Brain microvascular endothelial cell (primary cell): Measurements from ENCODE around the gene RPL37.
"Not testable (repeated sequence)": the region's sequence is repeated elsewhere in the genome, so short reads cannot be mapped to it uniquely, and the experiment has no call there.

Source experiments
- DNase-seq: peaks from one replicate; pipeline ENCODE4 v3.0.0-alpha.2; 2020
- H3K27ac ChIP-seq: fragments of 250-450 bp; sonication (Bioruptor Pico); 2 replicates; pipeline ENCODE4 v1.5.1; 2020; ENCODE audit warnings: mild to moderate bottlenecking, moderate library complexity
- H3K27me3 ChIP-seq: fragments of 250-450 bp; sonication (Bioruptor Pico); replicated peaks from 2 replicates; pipeline ENCODE4 v1.5.1; 2020; ENCODE audit warnings: mild to moderate bottlenecking
- H3K36me3 ChIP-seq: fragments of 250-450 bp; sonication (Bioruptor Pico); replicated peaks from 2 replicates; pipeline ENCODE4 v1.5.1; 2020; ENCODE audit warnings: mild to moderate bottlenecking
- H3K4me3 ChIP-seq: 2 replicates; pipeline ENCODE4 v1.5.1; 2011; ENCODE audit warnings: low read depth, mild to moderate bottlenecking, control low read depth, low read length, moderate library complexity
- CTCF ChIP-seq: IDR thresholded peaks from 2 replicates; pipeline ENCODE4 v1.5.1; 2011; ENCODE audit warnings: low read depth, mild to moderate bottlenecking, moderate library complexity, low read length, control low read depth, inconsistent platforms; ENCODE audit errors: missing control alignments
- in situ Hi-C: cut with HindIII; loops from 2 replicates; pipeline ENCODE4 v1.10.0; 2017; ENCODE audit warnings: low sequenced_read_pairs, low pct_ligation_motif_present

The RPL37 gene

GRCh38 chr5:40798801-40799210 is 36.2 kb downstream of the RPL37 start:
- Histone ChIP-seq H3K27ac (peak overlapping the region; percentile 61), H3K27me3 (no peaks in the 10 kb centered on the region), H3K4me3 (peak overlapping the region; percentile 88), H3K36me3 (peaks cover 3% of the 10 kb centered on the region)
- in situ Hi-C loops: no loop called here
- no peak for DNase-seq
- peak; percentile 40 for TF ChIP-seq CTCF

GRCh38 chr5:40798012-40798800 is 36.8 kb downstream of the RPL37 start, which contains the start of gene PRKAA1:
Gene PRKAA1 (minus strand): TSS chr5:40798374. CDS start chr5:40798189, 185 bp downstream.
- Histone ChIP-seq H3K27me3 (no peaks in the 10 kb centered on the region), H3K27ac (peak within 1 kb of the TSS; percentile 88), H3K4me3 (peak within 1 kb of the TSS; percentile 91), H3K36me3 (peaks cover 3% of the 10 kb centered on the region)
- peak; percentile 55 for TF ChIP-seq CTCF
- DNase-seq: peak; percentile 73
- in situ Hi-C loops: no loop called here

- in situ Hi-C loops: no loop called here
- Histone ChIP-seq H3K4me3 (peak overlapping the region; percentile 91), H3K27me3 (no peaks in the 10 kb centered on the region)
Observed at GRCh38 chr5:40797273-40798011, 37.6 kb downstream of the RPL37 start.

GRCh38 chr5:40796487-40796889 is 38.5 kb downstream of the RPL37 start:
- DNase-seq: no peak
- Histone ChIP-seq H3K27me3 (no peaks in the 10 kb centered on the region), H3K36me3 (peaks cover 3% of the 10 kb centered on the region), H3K4me3 (peak overlapping the region; percentile 91), H3K27ac (no peak overlapping the region)
- TF ChIP-seq CTCF: no peak
- in situ Hi-C loops: no loop called here

More at GRCh38 chr5:40797273-40798011, 37.6 kb downstream of the RPL37 start:
- peak; percentile 61 for DNase-seq
- peaks cover 3% of the 10 kb centered on the region for H3K36me3 ChIP-seq
- TF ChIP-seq CTCF: no peak
- peak overlapping the region; percentile 88 for H3K27ac ChIP-seq

- H3K36me3 ChIP-seq, H3K4me3 ChIP-seq, H3K27me3 ChIP-seq, in situ Hi-C loops, DNase-seq, H3K27ac ChIP-seq: not testable (repeated sequence)
Observed at GRCh38 chr5:40794877-40795276, 40.1 kb downstream of the RPL37 start.

- H3K27me3 ChIP-seq, DNase-seq, H3K4me3 ChIP-seq, in situ Hi-C loops, H3K36me3 ChIP-seq, H3K27ac ChIP-seq: not testable (repeated sequence)
Observed at GRCh38 chr5:40794340-40794739, 40.7 kb downstream of the RPL37 start.

GRCh38 chr5:40792691-40793090 is 42.3 kb downstream of the RPL37 start:
- H3K27ac ChIP-seq, H3K27me3 ChIP-seq, H3K4me3 ChIP-seq, in situ Hi-C loops, H3K36me3 ChIP-seq, DNase-seq: not testable (repeated sequence)
